Activated gamma-delta T cell treated with anti-CD3 and anti-CD28 coated beads, Interleukin-2, amount 50 U/mL, for 16 hours (primary cell): ENCODE data around the gene CACNA1F.

Source experiments
- DNase-seq: peaks from one replicate; pipeline ENCODE4 v3.0.0-alpha.2; 2020; ENCODE audit warnings: low read depth

The CACNA1F gene

GRCh38 chrX:49230500-49231232, 2.5 kb downstream of the CACNA1F start:
- peak; percentile 16 for DNase-seq

GRCh38 chrX:49228185-49228584, 5.0 kb downstream of the CACNA1F start:
- DNase-seq, result no peak

- no peak for DNase-seq
Measured at GRCh38 chrX:49227726-49228125, 5.4 kb downstream of the CACNA1F start.

- no peak for DNase-seq
Measured at GRCh38 chrX:49226946-49227345, 6.2 kb downstream of the CACNA1F start.

- DNase-seq, result no peak
Measured at GRCh38 chrX:49225858-49226257, 7.3 kb downstream of the CACNA1F start.

GRCh38 chrX:49221868-49222267, 11.3 kb downstream of the CACNA1F start:
- DNase-seq, result no peak

- DNase-seq, result no peak
Measured at GRCh38 chrX:49220100-49220499, 13.0 kb downstream of the CACNA1F start.

GRCh38 chrX:49214996-49215526, 18.1 kb downstream of the CACNA1F start:
- no peak for DNase-seq

GRCh38 chrX:49214416-49214815, 18.7 kb downstream of the CACNA1F start:
- no peak for DNase-seq

- DNase-seq, result no peak
Measured at GRCh38 chrX:49212861-49213260, 20.3 kb downstream of the CACNA1F start.

- DNase-seq, result no peak
Measured at GRCh38 chrX:49212209-49212608, 20.9 kb downstream of the CACNA1F start.

- no peak for DNase-seq
Measured at GRCh38 chrX:49211074-49211473, 22.1 kb downstream of the CACNA1F start.

GRCh38 chrX:49210406-49210805, 22.7 kb downstream of the CACNA1F start:
- no peak for DNase-seq

- DNase-seq, result no peak
Measured at GRCh38 chrX:49209434-49210251, 23.5 kb downstream of the CACNA1F start.

GRCh38 chrX:49208399-49208798, 24.7 kb downstream of the CACNA1F start:
- DNase-seq, result no peak

- DNase-seq, result no peak
Measured at GRCh38 chrX:49206543-49206942, 26.6 kb downstream of the CACNA1F start.

- DNase-seq, result no peak
Measured at GRCh38 chrX:49205443-49205842, 27.7 kb downstream of the CACNA1F start.

GRCh38 chrX:49204709-49205108, 28.4 kb downstream of the CACNA1F start:
- no peak for DNase-seq

GRCh38 chrX:49204017-49204416, 29.1 kb downstream of the CACNA1F start:
- DNase-seq, result no peak

GRCh38 chrX:49203536-49203935, 29.6 kb downstream of the CACNA1F start:
- DNase-seq, result no peak

- DNase-seq, result no peak
Measured at GRCh38 chrX:49202022-49202421, 31.1 kb downstream of the CACNA1F start.

- peak; percentile 80 for DNase-seq
Measured at GRCh38 chrX:49199906-49200771, 33.0 kb downstream of the CACNA1F start, which contains the start of gene SYP. TSS of gene SYP (minus strand) at chrX:49200193. CDS start at chrX:49200186, 7 bp downstream.
